ENCODE results near the gene VPS37D.
"Not testable (repeated sequence)": the region's sequence is repeated elsewhere in the genome, so short reads cannot be mapped to it uniquely, and the experiment has no call there.

GRCh38 chr7:73720443-73720842 lies 52.8 kb downstream of the VPS37D start:
- TF ChIP-seq CTCF, POLR2A (IDR thresholded peaks at IDR 0.05): not testable (repeated sequence)
